ENCODE data around the gene SYT8. TPM values are rescaled to one million over a fixed set of nuclear protein-coding genes. Genes with fewer than 3 reads are reported as not detected.
"Not testable (repeated sequence)": the region's sequence is repeated elsewhere in the genome, so short reads cannot be mapped to it uniquely, and the experiment has no call there.

Gene SYT8
- total RNA-seq, 1 donor from 2014 or later = 12.5 TPM

DNA sequence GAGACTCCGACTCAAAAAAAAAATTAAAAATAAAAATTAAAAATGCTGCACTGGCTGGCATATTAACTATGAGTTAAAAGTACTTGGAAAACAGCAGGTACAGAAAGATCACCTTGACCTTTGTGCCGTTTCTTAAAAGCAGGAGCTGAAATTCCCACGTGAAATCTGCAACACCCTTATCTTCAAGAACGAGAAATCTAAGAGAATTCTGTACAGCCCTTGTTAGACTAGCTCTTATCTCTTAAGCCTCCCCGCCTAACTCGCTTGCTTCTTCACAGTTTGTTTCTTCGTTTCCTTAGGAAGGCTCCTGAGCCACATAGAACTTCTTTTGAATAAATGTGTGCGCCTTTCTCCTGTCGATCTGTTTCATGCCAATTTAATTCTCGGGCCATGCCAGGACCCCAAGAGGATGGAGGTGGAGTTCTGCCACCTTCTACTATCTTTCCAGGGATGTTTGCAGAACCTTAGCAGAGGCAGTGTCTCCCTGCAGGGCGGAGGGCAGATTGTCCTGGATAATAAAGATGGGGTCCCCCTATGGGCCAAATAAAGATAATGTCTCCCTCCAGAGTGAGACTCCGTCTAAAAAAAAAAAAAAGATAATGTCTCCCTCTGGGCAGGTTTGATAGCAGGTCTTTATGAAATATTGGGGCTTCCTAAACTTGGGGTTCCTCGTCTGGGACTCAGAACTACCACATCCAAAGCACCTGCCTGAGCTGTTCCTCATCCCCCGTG lies 27.4 kb upstream of the SYT8 start:
- ATAC-seq (peak; percentile 36), DNase-seq (no peak)
- H3K4me1 ChIP-seq = no peaks in the 10 kb centered on the region
- H3K27ac ChIP-seq = no peak overlapping the region
- TF ChIP-seq, protein P1, sequence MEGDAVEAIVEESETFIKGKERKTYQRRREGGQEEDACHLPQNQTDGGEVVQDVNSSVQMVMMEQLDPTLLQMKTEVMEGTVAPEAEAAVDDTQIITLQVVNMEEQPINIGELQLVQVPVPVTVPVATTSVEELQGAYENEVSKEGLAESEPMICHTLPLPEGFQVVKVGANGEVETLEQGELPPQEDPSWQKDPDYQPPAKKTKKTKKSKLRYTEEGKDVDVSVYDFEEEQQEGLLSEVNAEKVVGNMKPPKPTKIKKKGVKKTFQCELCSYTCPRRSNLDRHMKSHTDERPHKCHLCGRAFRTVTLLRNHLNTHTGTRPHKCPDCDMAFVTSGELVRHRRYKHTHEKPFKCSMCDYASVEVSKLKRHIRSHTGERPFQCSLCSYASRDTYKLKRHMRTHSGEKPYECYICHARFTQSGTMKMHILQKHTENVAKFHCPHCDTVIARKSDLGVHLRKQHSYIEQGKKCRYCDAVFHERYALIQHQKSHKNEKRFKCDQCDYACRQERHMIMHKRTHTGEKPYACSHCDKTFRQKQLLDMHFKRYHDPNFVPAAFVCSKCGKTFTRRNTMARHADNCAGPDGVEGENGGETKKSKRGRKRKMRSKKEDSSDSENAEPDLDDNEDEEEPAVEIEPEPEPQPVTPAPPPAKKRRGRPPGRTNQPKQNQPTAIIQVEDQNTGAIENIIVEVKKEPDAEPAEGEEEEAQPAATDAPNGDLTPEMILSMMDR (IDR thresholded peaks at IDR 0.05) = peak; percentile 6
- intact Hi-C loops (cut with DNase I) = no loop called here
- no peaks in the 10 kb centered on the region for H3K36me3 ChIP-seq
- H3K27me3 ChIP-seq = peaks cover 8% of the 10 kb centered on the region
- H3K9me3 ChIP-seq = no peaks in the 10 kb centered on the region
- H3K4me3 ChIP-seq = no peak overlapping the region

DNA sequence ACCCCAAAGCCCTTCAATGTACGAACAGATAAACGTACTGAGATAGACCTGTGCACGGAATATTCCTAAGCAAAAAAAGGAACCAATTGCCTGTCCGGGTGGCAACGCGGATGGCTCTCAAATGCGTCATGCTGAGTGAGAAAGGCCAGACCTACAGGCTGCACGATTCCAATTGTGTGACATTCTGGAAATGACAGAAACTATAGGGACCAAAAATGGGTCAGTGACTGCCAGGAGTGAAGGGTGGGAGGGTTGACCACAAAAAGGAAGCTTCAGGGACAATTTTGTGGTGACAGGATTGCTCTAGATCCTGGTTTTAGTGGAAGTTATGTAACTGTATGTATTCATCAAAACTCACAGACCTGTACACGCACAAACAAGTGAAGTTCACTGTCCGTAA lies 24.0 kb upstream of the SYT8 start:
- Histone ChIP-seq H3K4me3 (no peak overlapping the region), H3K36me3 (no peaks in the 10 kb centered on the region), H3K9me3 (no peaks in the 10 kb centered on the region), H3K27ac (no peak overlapping the region), H3K4me1 (no peaks in the 10 kb centered on the region), H3K27me3 (peaks cover 14% of the 10 kb centered on the region)
- ATAC-seq (peak; percentile 79), DNase-seq (no peak)
- TF ChIP-seq, protein P1 (IDR thresholded peaks at IDR 0.05) = no peak
- intact Hi-C loops (cut with DNase I) = no loop called here

DNA sequence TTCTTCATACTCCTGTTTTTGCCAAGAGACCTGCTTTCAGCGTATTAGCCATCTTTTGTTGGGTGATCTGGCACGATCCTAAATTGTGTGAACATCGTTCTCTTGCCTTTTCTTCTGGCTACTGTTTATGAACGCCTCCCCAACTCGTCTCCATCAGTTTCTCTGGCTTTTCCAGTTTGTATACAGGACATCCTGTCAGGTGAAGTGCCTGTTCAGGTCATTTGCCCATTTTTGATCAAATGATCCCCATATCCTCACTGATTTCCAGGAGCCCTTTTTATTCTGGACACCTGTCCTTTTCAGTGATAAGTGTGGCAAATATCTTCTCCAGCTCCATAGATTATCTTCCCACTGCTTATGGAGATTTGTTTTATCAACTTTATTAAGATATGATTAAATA lies 22.5 kb upstream of the SYT8 start:
- H3K4me1 ChIP-seq = no peaks in the 10 kb centered on the region
- TF ChIP-seq, protein P1 (IDR thresholded peaks at IDR 0.05) = no peak
- intact Hi-C loops (cut with DNase I) = no loop called here
- no peaks in the 10 kb centered on the region for H3K9me3 ChIP-seq
- ATAC-seq = no peak
- H3K27me3 ChIP-seq = peaks cover 13% of the 10 kb centered on the region
- no peak overlapping the region for H3K27ac ChIP-seq
- no peak overlapping the region for H3K4me3 ChIP-seq
- no peaks in the 10 kb centered on the region for H3K36me3 ChIP-seq
- DNase-seq = no peak

DNA sequence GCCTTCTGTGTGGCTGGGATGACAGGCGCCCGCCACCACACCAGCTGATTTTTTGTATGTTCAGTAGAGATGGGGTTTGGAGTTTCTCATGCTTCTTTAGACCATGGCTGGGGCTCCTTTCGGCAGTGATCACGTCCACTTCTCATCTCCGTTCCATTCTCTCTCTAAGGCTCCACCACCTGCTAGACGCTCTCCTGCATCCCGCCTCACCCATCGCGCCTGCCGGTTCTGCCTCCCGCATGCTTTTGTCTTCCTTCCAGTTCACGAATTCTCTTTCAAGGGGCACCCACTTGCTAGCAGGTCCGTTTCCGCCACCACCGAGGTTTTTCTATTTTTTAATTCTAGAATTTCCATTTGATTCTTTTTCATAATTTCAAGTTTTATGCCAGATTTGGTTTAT lies 22.0 kb upstream of the SYT8 start:
- no peak for ATAC-seq
- TF ChIP-seq, protein P1 (IDR thresholded peaks at IDR 0.05) = no peak
- Histone ChIP-seq H3K36me3 (no peaks in the 10 kb centered on the region), H3K4me1 (no peaks in the 10 kb centered on the region), H3K9me3 (no peaks in the 10 kb centered on the region), H3K27me3 (peaks cover 8% of the 10 kb centered on the region), H3K27ac (no peak overlapping the region), H3K4me3 (no peak overlapping the region)
- no peak for DNase-seq
- intact Hi-C loops (cut with DNase I) = no loop called here

DNA sequence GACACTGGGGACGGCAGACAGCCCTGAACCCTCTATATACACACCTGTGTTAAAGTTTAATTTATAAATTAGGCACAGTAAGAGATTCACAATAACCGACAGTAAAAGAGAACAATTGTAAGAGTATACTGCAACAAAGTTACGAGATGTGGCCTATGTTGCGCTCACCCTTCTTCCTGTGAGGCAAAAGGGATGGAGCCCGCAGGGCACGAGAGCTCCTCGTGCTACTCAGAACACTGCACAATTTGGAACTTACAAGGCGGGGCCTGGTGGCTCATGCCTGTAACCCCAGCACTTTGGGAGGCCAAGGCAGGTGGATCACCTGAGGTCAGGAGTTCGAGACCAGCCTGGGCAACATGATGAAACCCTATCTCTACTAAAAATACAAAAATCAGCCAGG lies 21.4 kb upstream of the SYT8 start:
- intact Hi-C loops (cut with DNase I); H3K36me3 ChIP-seq: not testable (repeated sequence)

DNA sequence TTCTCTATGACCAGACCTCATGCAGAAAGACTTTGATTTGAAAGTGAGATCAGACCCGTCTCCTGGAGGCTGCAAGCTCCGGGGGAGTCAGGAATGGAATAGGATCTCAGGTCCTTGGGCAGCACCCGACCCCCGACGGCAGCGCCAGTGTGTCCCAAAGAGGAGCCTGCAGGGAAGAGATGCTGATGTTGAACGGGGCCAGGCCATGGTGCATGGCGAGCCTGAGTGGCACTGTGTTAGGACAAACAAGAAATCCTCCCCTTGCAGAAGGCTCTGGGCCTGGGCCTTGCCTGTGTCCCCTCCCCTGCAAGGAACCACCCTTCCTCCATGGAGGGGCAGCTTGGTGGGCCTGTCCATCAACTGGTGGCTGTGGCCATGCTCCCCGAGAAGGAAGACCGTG lies 20.1 kb upstream of the SYT8 start:
- Histone ChIP-seq H3K27me3 (peaks cover 6% of the 10 kb centered on the region), H3K4me3 (no peak overlapping the region), H3K27ac (no peak overlapping the region), H3K9me3 (no peaks in the 10 kb centered on the region), H3K36me3 (no peaks in the 10 kb centered on the region), H3K4me1 (no peaks in the 10 kb centered on the region)
- intact Hi-C loops (cut with DNase I) = no loop called here
- ATAC-seq = no peak
- no peak for DNase-seq
- TF ChIP-seq, protein P1 (IDR thresholded peaks at IDR 0.05) = no peak

More for the DNA sequence above, 21.4 kb upstream of the SYT8 start:
- H3K27me3 ChIP-seq, H3K9me3 ChIP-seq, DNase-seq, ATAC-seq, H3K4me3 ChIP-seq, H3K27ac ChIP-seq, H3K4me1 ChIP-seq: not testable (repeated sequence)
